G401.6 (cell line): ENCODE measurements around the gene CAMK2A.

Source experiments
- FAIRE-seq: peaks from 2 replicates; lab custom pipeline; 2012; peaks lifted over from hg19 to GRCh38; lab: Jason Lieb, UNC

CAMK2A gene

GRCh38 chr5:150289551-150290390 lies at the start of gene CAMK2A:
Gene CAMK2A (minus strand): TSS chr5:150289773. CDS start chr5:150289625, 148 bp downstream.
- FAIRE-seq, result no peak

GRCh38 chr5:150339165-150339564 lies 49.6 kb upstream of the CAMK2A start:
- no peak for FAIRE-seq

GRCh38 chr5:150338546-150338945 lies 49.0 kb upstream of the CAMK2A start:
- FAIRE-seq, result no peak

GRCh38 chr5:150335778-150336177 lies 46.2 kb upstream of the CAMK2A start:
- FAIRE-seq, result no peak

GRCh38 chr5:150333400-150333799 lies 43.8 kb upstream of the CAMK2A start:
- FAIRE-seq, result no peak

GRCh38 chr5:150329881-150330876 lies 40.6 kb upstream of the CAMK2A start:
- no peak for FAIRE-seq

- FAIRE-seq, result no peak
Observed at GRCh38 chr5:150329038-150329437, 39.5 kb upstream of the CAMK2A start.

GRCh38 chr5:150328515-150328914 lies 38.9 kb upstream of the CAMK2A start:
- no peak for FAIRE-seq

GRCh38 chr5:150327139-150327538 lies 37.6 kb upstream of the CAMK2A start:
- FAIRE-seq, result no peak

- FAIRE-seq, result peak; percentile 74
Observed at GRCh38 chr5:150326707-150327106, 37.1 kb upstream of the CAMK2A start.

- FAIRE-seq, result no peak
Observed at GRCh38 chr5:150325426-150325825, 35.9 kb upstream of the CAMK2A start.

GRCh38 chr5:150323819-150324218 lies 34.2 kb upstream of the CAMK2A start:
- FAIRE-seq, result no peak

GRCh38 chr5:150323092-150323491 lies 33.5 kb upstream of the CAMK2A start:
- no peak for FAIRE-seq

GRCh38 chr5:150322202-150322601 lies 32.6 kb upstream of the CAMK2A start:
- FAIRE-seq, result no peak

- FAIRE-seq, result no peak
Observed at GRCh38 chr5:150321784-150322183, 32.2 kb upstream of the CAMK2A start.

GRCh38 chr5:150321211-150321610 lies 31.6 kb upstream of the CAMK2A start:
- no peak for FAIRE-seq

GRCh38 chr5:150320044-150320613 lies 30.6 kb upstream of the CAMK2A start:
- FAIRE-seq, result peak; percentile 93

GRCh38 chr5:150319484-150319790 lies 29.9 kb upstream of the CAMK2A start:
- FAIRE-seq, result no peak

- FAIRE-seq, result no peak
Observed at GRCh38 chr5:150318613-150319483, 29.3 kb upstream of the CAMK2A start.

- peak; percentile 96 for FAIRE-seq
Observed at GRCh38 chr5:150317048-150318003, 27.8 kb upstream of the CAMK2A start.

- peak; percentile 82 for FAIRE-seq
Observed at GRCh38 chr5:150316320-150316719, 26.7 kb upstream of the CAMK2A start.
